Activated CD8-positive, alpha-beta memory T cell treated with anti-CD3 and anti-CD28 coated beads, Interleukin-2, amount 50 U/mL, for 1 hour (primary cell): Measurements from ENCODE around the gene ZNF317.

Source experiments
- DNase-seq: peaks from one replicate; pipeline ENCODE4 v3.0.0-alpha.2; 2020; ENCODE audit errors: extremely low read depth

The ZNF317 gene

GRCh38 chr19:9140159-9140874, at the start of gene ZNF317:
TSS of gene ZNF317 (plus strand) at chr19:9140397. CDS start at chr19:9156017, 15,620 bp downstream.
- DNase-seq = peak; percentile 85

- DNase-seq = no peak
Observed at GRCh38 chr19:9107375-9107774, 32.8 kb upstream of the ZNF317 start, which contains the start of gene OR7G2. TSS of gene OR7G2 (minus strand) at chr19:9107475. CDS start at chr19:9103243, 4,232 bp downstream.

GRCh38 chr19:9109959-9110358, 30.2 kb upstream of the ZNF317 start:
- DNase-seq = no peak

GRCh38 chr19:9115307-9115813, 24.8 kb upstream of the ZNF317 start, which contains the start of gene OR7G1:
TSS of gene OR7G1 (minus strand) at chr19:9115763. CDS start at chr19:9115763, 0 bp downstream.
- no peak for DNase-seq

GRCh38 chr19:9116547-9116946, 23.6 kb upstream of the ZNF317 start:
- no peak for DNase-seq

GRCh38 chr19:9126900-9127405, 13.2 kb upstream of the ZNF317 start, which contains the start of gene OR7G3:
TSS of gene OR7G3 (minus strand) at chr19:9126950. CDS start at chr19:9126950, 0 bp downstream.
- no peak for DNase-seq

GRCh38 chr19:9128171-9128570, 12.0 kb upstream of the ZNF317 start:
- no peak for DNase-seq

- no peak for DNase-seq
Observed at GRCh38 chr19:9130965-9131364, 9.2 kb upstream of the ZNF317 start.

- DNase-seq = no peak
Observed at GRCh38 chr19:9132422-9132821, 7.8 kb upstream of the ZNF317 start.

GRCh38 chr19:9139609-9140158, 513 bp upstream of the ZNF317 start:
- DNase-seq = no peak

GRCh38 chr19:9144920-9145319, 4.7 kb downstream of the ZNF317 start:
- DNase-seq = no peak

- no peak for DNase-seq
Observed at GRCh38 chr19:9146882-9147281, 6.7 kb downstream of the ZNF317 start.

- no peak for DNase-seq
Observed at GRCh38 chr19:9148697-9149096, 8.5 kb downstream of the ZNF317 start.

- DNase-seq = no peak
Observed at GRCh38 chr19:9149997-9150396, 9.8 kb downstream of the ZNF317 start.

GRCh38 chr19:9150650-9151049, 10.5 kb downstream of the ZNF317 start:
- DNase-seq = no peak

- DNase-seq = no peak
Observed at GRCh38 chr19:9151367-9151766, 11.2 kb downstream of the ZNF317 start.

GRCh38 chr19:9155591-9155990, 15.4 kb downstream of the ZNF317 start:
- DNase-seq = no peak

GRCh38 chr19:9156304-9156703, 16.1 kb downstream of the ZNF317 start:
- no peak for DNase-seq

GRCh38 chr19:9159891-9160290, 19.7 kb downstream of the ZNF317 start:
- DNase-seq = no peak

- DNase-seq = no peak
Observed at GRCh38 chr19:9161427-9161826, 21.2 kb downstream of the ZNF317 start.

GRCh38 chr19:9165261-9165660, 25.1 kb downstream of the ZNF317 start:
- no peak for DNase-seq

GRCh38 chr19:9166846-9167245, 26.6 kb downstream of the ZNF317 start:
- DNase-seq = no peak
